NCI-H187 treated with DMSO at 0.1 percent for 48 hours (cell line): ENCODE measurements around the gene TOPORS.

Source experiments
- DNase-seq: peaks from one replicate; lab custom pipeline; 2025; lab: John Stamatoyannopoulos, UW

TOPORS gene

GRCh38 chr9:32502464-32502863 is 49.9 kb downstream of the TOPORS start:
- no peak for DNase-seq

GRCh38 chr9:32501868-32502267 is 50.5 kb downstream of the TOPORS start:
- no peak for DNase-seq

GRCh38 chr9:32500768-32501167 is 51.6 kb downstream of the TOPORS start:
- no peak for DNase-seq

- no peak for DNase-seq
Measured at GRCh38 chr9:32497921-32498320, 54.5 kb downstream of the TOPORS start.

GRCh38 chr9:32490601-32491000 is 61.8 kb downstream of the TOPORS start:
- DNase-seq = no peak
